ENCODE measurements around the gene GSKIP.

DNA sequence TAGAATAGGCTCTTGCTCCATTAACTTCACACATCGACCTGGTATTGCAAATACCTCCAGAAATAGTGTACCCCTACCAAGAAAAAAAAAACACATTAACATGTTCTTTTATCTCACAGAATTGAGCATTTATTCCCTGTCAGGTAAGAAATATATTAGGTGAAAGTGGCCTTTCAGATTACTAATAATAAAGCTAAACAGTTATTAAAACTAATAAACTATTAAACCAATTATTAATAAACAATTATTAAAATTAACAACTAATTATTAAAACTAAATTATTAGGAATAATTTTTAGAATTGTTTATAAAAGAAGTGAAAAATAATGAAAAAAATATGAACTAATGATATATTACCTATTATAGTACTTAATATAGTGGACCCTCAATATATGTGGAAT lies 21.4 kb downstream of the GSKIP start:
- TF ChIP-seq ZNF174 (tag by site-specific recombination; IDR thresholded peaks at IDR 0.05) (no peak), MYNN (tag by site-specific recombination; IDR thresholded peaks at IDR 0.05; ENCODE audit: borderline replicate concordance) (no peak), KLF16 (tag by site-specific recombination; IDR thresholded peaks at IDR 0.05) (no peak), ZNF677 (tag by site-specific recombination; IDR thresholded peaks at IDR 0.05) (no peak), ZNF776 (tag by site-specific recombination; IDR thresholded peaks at IDR 0.05; ENCODE audit: borderline replicate concordance) (no peak), ZNF266 (tag by site-specific recombination; IDR thresholded peaks at IDR 0.05; ENCODE audit: low read depth) (no peak), ZNF146 (tag by site-specific recombination; IDR thresholded peaks at IDR 0.05) (no peak), ZNF48 (tag by site-specific recombination; IDR thresholded peaks at IDR 0.05) (no peak), ZNF501 (tag by site-specific recombination; IDR thresholded peaks at IDR 0.05) (no peak)
- TF ChIP-seq, protein P1, sequence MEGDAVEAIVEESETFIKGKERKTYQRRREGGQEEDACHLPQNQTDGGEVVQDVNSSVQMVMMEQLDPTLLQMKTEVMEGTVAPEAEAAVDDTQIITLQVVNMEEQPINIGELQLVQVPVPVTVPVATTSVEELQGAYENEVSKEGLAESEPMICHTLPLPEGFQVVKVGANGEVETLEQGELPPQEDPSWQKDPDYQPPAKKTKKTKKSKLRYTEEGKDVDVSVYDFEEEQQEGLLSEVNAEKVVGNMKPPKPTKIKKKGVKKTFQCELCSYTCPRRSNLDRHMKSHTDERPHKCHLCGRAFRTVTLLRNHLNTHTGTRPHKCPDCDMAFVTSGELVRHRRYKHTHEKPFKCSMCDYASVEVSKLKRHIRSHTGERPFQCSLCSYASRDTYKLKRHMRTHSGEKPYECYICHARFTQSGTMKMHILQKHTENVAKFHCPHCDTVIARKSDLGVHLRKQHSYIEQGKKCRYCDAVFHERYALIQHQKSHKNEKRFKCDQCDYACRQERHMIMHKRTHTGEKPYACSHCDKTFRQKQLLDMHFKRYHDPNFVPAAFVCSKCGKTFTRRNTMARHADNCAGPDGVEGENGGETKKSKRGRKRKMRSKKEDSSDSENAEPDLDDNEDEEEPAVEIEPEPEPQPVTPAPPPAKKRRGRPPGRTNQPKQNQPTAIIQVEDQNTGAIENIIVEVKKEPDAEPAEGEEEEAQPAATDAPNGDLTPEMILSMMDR (tag by site-specific recombination; IDR thresholded peaks at IDR 0.05): no peak
- TF ChIP-seq, protein P2, sequence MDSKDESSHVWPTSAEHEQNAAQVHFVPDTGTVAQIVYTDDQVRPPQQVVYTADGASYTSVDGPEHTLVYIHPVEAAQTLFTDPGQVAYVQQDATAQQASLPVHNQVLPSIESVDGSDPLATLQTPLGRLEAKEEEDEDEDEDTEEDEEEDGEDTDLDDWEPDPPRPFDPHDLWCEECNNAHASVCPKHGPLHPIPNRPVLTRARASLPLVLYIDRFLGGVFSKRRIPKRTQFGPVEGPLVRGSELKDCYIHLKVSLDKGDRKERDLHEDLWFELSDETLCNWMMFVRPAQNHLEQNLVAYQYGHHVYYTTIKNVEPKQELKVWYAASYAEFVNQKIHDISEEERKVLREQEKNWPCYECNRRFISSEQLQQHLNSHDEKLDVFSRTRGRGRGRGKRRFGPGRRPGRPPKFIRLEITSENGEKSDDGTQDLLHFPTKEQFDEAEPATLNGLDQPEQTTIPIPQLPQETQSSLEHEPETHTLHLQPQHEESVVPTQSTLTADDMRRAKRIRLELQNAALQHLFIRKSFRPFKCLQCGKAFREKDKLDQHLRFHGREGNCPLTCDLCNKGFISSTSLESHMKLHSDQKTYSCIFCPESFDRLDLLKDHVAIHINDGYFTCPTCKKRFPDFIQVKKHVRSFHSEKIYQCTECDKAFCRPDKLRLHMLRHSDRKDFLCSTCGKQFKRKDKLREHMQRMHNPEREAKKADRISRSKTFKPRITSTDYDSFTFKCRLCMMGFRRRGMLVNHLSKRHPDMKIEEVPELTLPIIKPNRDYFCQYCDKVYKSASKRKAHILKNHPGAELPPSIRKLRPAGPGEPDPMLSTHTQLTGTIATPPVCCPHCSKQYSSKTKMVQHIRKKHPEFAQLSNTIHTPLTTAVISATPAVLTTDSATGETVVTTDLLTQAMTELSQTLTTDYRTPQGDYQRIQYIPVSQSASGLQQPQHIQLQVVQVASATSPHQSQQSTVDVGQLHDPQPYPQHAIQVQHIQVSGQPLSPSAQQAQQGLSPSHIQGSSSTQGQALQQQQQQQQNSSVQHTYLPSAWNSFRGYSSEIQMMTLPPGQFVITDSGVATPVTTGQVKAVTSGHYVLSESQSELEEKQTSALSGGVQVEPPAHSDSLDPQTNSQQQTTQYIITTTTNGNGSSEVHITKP (tag by site-specific recombination; IDR thresholded peaks at IDR 0.05): no peak
- TF ChIP-seq, protein P3, sequence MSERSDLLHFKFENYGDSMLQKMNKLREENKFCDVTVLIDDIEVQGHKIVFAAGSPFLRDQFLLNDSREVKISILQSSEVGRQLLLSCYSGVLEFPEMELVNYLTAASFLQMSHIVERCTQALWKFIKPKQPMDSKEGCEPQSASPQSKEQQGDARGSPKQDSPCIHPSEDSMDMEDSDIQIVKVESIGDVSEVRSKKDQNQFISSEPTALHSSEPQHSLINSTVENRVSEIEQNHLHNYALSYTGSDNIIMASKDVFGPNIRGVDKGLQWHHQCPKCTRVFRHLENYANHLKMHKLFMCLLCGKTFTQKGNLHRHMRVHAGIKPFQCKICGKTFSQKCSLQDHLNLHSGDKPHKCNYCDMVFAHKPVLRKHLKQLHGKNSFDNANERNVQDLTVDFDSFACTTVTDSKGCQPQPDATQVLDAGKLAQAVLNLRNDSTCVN (tag by site-specific recombination; optimal IDR thresholded peaks at IDR 0.05): no peak
